GM21360 (cell line): Measurements from ENCODE around the gene BICC1.
"Not testable (repeated sequence)": the region's sequence is repeated elsewhere in the genome, so short reads cannot be mapped to it uniquely, and the experiment has no call there.

ENCODE experiments used
- ATAC-seq: cut with Tn5 transposase; IDR thresholded peaks from one replicate; pipeline ENCODE4 v1.9.1; 2021; ENCODE audit warnings: mild to moderate bottlenecking, moderate library complexity; ENCODE audit not compliant: unreplicated experiment

The BICC1 gene

DNA sequence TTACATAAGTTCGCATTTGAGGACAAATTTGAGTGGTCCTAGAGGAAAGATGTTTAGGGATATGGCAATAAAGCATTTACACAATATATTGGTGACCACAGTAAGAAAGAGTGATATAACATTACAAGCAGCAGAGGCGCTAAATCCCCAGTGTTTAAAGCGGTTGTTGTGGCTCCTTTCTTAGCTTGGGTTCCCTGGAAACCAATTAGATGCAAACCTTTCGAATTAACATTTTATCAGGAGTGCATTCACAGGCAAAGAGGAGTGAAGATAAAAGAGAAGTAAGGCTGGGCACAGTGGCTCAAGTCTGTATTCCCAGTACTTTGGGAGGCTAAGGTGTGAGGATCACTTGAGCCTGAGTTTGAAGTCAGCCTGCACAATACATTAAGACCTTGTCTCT is 331.1 kb downstream of the BICC1 start:
- ATAC-seq: no peak

DNA sequence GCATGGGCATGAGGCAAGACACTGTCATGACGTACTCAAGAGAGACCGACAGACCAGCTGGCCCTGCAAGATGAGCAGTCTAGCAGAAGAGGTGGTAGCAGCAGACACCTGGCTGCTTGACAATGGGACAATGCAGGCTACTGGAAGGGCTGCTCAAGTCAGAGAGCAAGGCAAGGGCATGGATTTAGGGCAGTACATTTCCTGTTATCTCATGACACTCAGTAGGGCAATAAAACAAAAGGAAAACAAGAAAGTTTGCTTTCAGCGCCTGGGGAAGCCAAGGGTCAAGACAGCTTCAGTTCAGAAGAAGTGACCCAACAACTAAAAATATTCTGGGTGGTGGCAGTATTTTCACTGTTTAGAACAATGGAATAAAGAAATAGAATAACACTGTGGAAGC is 332.0 kb downstream of the BICC1 start:
- no peak for ATAC-seq

DNA sequence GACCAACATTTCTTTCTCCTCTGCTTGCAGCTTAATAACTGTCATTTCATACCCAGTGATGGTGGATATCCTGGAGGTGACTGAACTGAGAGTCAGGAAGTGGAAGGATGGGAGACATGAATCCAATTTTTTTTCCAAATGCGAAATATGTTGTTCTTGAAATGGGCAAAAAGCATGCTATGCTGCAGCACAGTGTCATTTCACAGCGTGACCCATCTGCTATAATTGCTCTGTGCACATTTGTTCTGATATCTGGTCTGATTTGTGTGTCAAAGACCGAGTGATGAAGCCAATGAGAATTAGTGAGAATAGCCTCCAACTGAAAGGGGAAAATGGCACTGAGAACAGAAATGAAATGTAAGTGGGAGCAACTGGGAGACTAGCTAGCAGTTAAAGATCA is 334.2 kb downstream of the BICC1 start:
- ATAC-seq: no peak

DNA sequence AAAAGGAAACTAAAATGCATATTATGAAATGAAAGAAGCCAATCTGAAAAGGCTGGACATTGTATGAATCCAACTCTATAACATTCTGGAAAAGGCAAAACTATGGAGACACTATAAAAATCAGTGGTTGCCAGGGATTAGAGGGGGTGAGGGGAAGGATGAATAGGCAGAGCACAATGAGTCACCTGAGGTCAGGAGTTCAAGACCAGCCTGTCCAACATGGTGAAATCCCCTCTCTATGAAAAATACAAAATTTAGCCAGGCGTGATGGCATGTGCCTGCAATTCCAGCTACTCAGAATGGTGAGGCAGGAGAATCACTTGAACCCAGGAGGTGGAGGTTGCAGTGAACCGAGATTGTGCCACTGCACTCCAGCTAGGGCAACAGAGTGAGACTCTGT is 338.9 kb downstream of the BICC1 start:
- ATAC-seq: no peak

DNA sequence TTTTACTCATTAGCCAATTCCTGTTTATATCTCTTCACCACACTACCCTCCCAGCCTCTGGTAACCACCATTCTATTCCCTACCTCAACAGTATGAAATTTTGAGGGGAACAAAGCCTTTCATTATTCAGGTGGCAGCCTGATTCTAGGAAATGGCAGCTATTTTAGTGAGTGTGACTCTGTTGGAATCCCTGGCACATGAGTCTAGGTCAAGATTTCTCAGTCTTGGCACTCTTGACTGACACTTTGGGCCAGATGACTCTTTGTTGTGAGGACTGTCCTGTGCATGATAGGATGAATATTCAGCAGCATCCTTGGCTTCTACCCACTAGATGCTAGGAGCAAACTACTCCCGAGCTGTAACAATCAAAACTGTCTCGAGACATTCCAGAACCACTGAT is 341.0 kb downstream of the BICC1 start:
- ATAC-seq: no peak

DNA sequence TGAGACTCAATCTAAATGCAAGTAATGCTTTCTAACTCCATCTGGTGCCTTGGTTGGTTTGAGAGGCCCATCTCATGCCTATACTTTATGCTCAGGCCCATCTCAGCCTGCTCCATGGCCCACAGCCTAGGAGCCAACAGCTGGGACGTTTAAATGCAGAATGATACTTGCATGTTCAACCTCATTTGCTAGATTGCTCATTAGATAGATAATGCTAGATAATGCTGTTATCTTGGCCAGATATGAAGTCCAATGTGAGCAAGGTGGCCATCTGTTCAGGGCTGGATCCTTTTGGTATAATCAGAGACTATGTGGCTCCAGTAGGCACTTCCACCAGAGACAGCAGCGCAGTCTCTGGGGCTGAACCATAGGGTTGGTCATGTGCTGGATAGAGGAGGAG is 342.1 kb downstream of the BICC1 start:
- no peak for ATAC-seq

DNA sequence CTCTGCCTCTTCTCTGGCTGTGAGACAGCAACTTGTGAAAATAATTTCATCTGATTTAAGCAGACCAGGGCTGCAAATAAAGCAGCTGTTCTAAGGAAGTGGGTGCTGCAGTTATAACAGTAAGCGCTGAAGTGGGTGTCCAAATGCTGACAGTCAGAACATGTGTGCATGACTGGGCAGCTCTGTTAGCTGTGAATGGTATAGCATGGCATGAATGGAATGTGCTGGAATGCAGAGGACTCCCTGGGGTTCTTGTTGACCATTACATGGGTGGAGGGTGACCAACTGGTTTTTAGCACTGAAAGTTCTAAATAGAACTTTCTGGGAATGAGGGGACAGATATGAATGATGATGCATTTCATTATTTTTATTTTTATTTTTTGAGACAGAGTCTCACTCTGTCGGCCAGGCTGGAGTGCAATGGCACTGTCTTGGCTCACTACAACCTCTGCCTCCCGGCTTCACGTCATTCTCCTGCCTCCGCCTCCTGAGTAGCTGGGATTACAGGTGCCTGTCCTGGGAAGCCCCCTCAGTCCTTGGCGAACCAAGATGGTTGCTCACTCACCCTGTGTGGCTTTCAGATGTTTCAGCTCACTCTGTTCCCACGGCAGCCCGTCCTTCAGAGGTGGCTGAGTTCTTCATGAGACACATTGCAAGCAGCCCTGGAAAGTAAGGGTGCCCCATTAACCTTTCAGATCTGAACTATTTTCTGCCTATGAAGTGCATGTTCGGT is 344.0 kb downstream of the BICC1 start:
- no peak for ATAC-seq

DNA sequence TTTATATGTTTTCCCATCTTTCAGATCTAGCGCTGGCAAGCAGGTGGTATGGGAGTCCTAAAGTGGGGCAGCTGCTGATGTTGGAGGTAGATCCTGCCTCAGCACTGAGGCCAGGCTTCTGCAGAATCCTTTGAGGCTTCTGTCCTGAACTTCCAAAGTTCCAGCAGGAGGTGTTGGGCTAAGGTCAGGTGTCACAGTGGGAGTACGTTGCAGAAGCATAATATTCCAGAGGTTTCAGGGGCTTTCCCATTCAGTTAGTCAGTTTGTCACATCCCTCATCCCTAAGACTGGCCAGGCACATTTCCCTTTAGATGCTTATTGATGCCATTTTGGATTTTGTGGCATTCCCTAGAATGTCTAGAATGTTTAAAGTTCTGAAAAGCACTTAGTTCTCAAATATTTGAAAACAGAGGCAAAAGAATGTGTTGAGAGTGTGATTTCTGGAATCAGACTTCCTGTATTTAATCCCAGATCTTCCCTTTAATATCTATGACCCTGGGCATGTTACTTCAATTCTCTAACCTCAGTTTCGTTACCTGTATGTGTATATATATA is 344.7 kb downstream of the BICC1 start:
- ATAC-seq: no peak

DNA sequence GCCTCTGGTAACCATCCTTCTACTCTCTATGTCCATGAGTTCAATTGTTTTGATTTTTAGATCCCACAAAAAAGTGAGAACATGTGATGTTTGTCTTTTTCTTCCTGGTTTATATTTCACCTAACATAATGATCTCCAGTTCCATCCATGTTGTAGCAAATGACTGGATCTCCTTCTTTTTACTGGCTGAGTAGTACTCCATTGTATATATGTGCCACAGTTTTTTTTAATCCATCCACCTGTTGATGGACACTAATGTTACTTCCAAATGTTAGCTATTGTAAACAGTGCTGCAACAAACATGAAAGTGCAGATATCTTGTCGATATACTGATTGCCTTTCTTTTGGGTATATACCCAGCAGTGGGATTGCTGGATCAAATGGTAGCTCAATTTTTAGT is 345.5 kb downstream of the BICC1 start:
- not testable (repeated sequence) for ATAC-seq

DNA sequence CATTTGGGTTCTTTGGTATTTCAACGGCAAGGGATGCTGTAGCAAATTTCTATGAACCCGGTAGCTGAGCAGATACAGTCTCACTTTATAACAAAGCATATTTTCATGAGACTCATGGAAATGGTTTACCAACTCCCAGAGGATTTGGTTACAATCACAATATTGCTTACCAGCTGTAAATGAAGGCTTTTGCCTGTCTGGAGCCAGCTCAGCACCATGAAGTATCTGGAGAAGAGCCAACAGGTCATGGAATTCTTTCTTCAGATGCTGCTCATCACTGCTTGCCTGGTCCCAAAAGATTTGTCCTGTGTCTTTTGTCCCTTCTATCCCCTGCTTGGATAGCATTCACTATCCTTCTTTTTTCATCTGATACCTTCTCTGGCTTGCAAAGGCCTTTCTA is 346.9 kb downstream of the BICC1 start:
- no peak for ATAC-seq

DNA sequence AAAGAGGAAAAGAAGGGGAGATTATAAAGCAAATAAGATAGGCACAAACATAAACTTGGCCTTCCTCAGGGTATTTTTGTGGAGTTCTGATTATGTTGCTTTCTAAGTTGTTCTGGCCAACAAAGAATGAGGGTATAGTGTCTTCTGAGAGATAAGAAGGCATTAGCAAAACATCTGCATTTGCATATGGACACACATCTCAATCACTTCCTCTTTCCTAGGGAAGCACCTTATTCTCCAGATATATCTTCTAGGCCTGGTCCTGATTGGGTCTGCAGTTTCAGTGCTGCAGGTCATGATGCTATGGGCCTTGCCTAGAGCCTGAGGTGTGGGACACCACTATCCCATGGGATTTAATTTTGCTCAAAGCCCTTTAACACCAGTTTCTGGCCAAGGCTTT is 355.0 kb downstream of the BICC1 start:
- ATAC-seq: no peak

DNA sequence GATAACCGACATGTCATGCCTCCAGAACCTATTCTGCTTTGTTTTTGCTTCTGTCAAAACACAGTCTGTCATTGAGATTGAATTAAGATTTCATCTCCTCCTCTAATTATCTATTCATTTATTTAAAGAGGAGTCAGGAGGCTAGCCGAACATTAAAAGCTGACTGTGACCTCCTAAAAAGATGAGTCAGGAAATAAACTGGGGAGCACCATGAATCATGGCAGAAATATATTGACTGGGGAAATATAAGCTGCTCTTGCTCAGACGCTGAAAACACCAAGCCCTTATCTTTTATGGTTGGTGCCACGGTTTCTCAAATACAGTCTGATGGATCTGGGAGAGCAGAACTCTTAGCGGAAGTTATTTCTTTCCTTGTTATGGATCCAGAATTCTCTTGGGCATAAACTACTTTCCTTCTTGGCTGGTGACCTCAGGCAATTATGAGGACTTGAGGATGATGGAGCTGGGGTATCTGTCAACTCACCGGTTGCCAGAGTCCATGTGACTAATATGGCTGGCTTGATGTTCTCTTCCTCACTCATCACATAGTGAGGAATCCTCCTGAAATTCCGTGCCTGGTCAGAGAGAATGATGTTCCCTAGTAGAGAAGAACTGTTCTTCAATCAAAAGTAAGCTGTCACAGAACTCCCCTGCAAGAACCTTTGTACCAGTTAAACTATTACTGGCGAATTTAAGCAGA is 356.2 kb downstream of the BICC1 start:
- no peak for ATAC-seq

DNA sequence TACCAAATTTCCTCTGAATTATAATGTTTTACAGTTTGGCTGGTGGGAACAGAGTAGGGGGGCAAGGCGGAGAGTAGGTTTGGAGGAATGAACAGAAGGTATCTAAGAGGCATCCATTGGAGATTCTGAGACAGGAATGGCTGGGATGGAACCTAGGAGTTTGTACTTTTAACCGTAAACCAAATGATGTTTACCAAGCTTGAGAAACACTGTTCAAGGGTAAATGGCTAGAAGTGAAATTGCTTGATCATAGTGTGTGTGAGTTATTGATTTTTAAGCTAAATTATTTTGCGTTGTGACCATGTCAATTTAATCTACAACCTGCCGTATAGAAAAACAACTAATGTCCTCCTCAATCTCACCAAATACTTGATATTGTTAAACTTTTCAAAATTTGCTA is 357.4 kb downstream of the BICC1 start:
- ATAC-seq: no peak

DNA sequence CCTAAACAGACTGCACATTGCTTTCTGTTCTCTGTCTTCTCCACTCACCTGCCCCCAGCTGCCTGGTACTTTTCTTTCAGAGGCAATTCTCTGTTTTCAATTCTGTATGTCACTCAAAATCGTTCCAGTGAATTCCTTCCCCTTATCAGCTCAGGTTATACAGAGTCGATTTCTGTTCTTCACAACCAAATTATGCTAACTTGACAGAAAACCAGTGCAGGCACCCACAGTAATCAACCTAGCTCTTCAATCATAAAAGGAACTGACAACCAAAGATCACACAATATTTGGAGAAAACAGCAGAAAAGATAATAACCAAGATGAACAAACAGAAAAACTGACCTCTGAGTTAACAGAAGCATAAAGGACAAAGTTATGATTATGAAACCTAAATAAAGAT is 360.5 kb downstream of the BICC1 start:
- no peak for ATAC-seq
